Liver (tissue), 3 donors: ENCODE results near the gene PNMT.
A peak's percentile ranks its signal among the peaks of the same experiment; 100 is the strongest.

Source experiments
- CTCF ChIP-seq: fragments of 150-350 bp; IDR thresholded peaks from 2 replicates; pipeline ENCODE4 v1.5.1; 2017; ENCODE audit warnings: improper control_type of control experiment, low read depth, low read length; ENCODE audit not compliant: missing input control
- EGR1 ChIP-seq, 2 donors: IDR thresholded peaks; 2 replicates each; pipeline ENCODE4 v1.6.1; 2016 to 2018; ENCODE audit warnings: antibody characterized with exemption in 2 of 2, low read depth in 2 of 2
- REST ChIP-seq: IDR thresholded peaks from 2 replicates; pipeline ENCODE4 v1.6.1; 2016; ENCODE audit warnings: antibody characterized with exemption, mild to moderate bottlenecking
- RXRA ChIP-seq, 2 donors: IDR thresholded peaks; 2 replicates each; pipeline ENCODE4 v1.6.1; 2017 to 2018; ENCODE audit warnings: antibody characterized with exemption in 2 of 2, mild to moderate bottlenecking in 1 of 2
- SP1 ChIP-seq: IDR thresholded peaks from 2 replicates; pipeline ENCODE4 v1.6.1; 2018; ENCODE audit warnings: antibody characterized with exemption, mild to moderate bottlenecking
- YY1 ChIP-seq: IDR thresholded peaks from 2 replicates; pipeline ENCODE4 v1.6.1; 2016; ENCODE audit warnings: antibody characterized with exemption, mild to moderate bottlenecking
- donor health status: healthy.
- donor health status: healthy.

- TF ChIP-seq CTCF (no peak), EGR1 (IDR thresholded peaks at IDR 0.05; ENCODE audit: low read depth in 2 of 2) (no peak), YY1 (peak; percentile 50), RXRA (IDR thresholded peaks at IDR 0.05) (peak; percentile 60 to 90), SP1 (peak; percentile 71), REST (no peak)
Observed at GRCh38 chr17:39705786-39706348, 37.6 kb downstream of the PNMT start.
